GM12801 (cell line): ENCODE results near the gene KCNE3.

ENCODE experiments used
- CTCF ChIP-seq: IDR thresholded peaks from one replicate; pipeline ENCODE4 v1.5.1; 2011; ENCODE audit warnings: control low read depth; ENCODE audit not compliant: insufficient read length; ENCODE audit errors: extremely low read depth

Gene KCNE3

GRCh38 chr11:74437441-74438042, 29.8 kb downstream of the KCNE3 start:
- TF ChIP-seq CTCF: no peak

DNA sequence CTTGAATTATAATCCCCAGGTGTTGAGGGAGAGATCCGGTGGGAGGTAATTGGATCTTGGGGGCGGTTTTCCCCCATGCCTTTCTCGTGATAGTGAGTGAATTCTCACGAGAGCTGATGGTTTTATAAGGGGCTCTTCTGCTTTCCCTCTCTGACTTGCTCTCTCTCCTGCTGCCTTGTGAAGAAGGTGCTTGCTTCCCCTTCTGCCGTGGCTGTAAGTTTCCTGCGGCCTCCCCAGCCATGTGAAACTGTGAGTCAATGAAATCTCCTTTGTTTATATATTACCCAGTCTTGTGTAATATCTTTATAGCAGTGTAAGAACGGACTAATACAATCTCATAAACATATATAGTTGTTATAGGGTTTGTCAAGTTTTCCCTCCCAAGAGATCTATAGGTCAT, 32.8 kb downstream of the KCNE3 start:
- TF ChIP-seq CTCF: no peak

DNA sequence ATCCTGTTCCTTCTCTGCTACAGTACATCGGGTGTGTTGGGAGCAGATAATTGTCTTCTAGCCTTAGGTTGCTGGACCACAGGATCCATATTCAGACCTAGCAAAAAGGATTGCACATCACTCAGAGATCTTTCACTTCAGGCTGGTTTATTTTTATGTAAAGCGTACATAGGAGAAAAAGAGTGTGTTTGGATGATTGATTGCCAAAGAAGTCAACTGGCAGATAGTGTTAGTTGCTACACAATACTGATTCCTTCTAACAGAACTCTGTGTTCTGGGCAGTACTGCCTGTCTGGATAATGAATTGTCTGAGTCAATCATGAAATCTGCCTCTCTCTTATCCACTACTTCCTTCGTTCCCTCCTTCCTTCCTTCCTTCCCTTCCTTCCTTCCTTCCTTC, 38.1 kb downstream of the KCNE3 start:
- TF ChIP-seq CTCF: no peak

DNA sequence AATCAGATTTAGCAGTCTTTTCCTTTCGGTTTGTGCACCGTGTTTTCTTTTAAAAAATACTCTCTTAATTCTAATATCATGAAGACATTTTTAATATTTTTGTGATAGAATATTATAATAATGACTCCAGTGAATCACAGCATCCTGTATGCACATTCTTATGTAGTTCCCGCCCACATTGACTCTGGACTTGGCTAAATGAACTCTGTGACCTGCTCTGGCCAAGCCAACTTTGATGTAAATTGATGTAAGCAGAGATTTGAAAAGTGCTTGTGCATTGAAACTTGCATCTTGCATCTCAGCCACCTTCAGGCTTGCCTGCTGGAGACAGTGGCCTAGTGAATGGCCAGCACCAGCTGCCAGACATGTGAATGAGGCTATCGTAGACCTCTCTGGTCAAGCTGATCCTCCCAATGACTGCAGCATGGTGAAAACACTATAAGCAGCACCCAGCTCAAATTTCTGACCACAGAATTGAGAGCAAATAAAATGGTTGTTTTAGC, 39.9 kb downstream of the KCNE3 start:
- no peak for TF ChIP-seq CTCF

DNA sequence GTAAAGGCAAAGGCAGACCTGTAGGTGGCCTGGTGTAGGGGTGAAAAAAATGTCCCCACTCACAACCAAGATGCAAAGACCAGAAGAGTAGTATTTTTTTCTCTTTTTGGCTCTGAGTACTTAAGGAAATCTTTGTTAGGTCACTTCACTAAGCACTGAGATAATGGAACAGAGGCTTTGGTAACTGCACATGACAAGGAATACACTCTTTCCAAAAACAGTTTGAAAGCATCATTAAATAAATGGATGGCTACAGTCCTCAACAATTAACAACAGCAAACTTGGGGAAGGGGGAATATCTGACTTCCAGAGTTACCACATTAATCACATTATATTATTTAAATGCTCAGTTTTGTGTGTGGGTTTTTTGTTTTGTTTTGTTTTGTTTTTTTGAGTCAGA, 42.2 kb downstream of the KCNE3 start:
- TF ChIP-seq CTCF: no peak

DNA sequence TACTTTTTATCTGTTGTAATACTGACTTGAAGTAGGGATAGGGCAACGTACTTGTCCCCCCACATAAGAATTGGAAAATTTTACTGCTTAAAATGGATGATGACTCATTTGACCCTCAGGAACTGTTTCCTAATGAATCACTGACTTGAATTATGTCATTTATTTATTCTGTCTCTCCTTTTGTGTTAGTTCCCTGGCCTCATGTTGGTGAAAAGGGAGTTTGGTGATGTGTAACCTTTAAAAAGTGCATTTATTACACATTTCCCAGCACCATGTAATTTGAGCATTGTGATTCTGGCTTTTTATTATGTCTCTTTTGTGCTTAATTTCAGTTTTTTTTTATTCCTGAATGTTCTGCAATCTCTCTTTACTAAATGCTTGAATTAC, 48.8 kb downstream of the KCNE3 start:
- no peak for TF ChIP-seq CTCF

DNA sequence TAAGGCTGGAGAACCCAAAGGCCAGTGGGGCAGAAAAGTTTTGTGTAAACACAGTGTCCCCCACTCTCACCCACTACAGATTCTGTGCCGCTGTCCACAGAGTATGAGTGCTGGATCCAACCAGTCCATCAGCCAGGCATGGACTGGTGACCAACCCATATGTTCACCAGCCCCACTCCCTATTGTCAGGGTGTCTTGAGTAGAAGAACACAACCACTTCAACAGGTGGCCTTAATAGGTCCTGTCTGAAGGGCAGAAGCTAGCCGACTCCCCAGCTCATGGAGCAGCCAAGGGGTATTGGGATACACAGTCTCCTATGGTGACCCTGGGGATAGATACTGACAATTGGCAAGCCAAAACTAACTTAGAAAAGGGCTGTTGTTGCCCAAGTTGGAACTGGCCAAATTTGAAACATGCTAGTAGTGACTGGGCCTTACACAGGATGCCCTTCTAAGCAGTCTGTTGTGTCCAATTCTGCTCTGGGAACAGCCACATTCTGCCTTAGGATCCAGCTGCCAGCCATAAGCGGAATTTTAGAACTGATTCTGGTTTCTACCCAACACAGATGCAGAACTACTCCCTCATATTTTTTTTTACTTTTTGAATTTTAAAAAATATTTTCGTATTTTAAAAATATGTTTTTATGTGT, 49.4 kb downstream of the KCNE3 start:
- no peak for TF ChIP-seq CTCF
